Measurements from ENCODE around the gene LYRM1. TPM values are rescaled to one million over a fixed set of nuclear protein-coding genes. Genes with fewer than 3 reads are reported as not detected.

Gene LYRM1
- total and polyA plus RNA-seq, 10 of the 15 experiments (the other 5 are each of a cell fraction or from before 2014, with no cell fraction given): 18.4 to 54.4 (median 38.0) TPM

DNA sequence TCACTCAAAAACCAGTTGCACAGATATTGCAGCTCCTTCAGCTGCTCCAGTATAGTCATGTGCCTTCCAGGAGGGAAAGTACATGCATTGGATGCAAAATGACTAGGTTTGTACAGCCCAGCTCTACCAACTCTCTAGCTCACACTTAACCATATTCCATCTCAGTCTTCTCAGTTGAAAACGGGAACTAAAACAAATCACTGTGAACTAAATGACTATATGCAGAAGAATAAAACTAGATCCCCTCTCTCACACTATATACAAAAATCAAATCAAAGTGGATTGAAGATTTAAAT lies 25.3 kb upstream of the LYRM1 start:
- WGBS (ENCODE audit: insufficient coverage, insufficient replicate concordance, low lambda C conversion rate, missing lambda C conversion rate): 0% methylated on average over 1 of the region's 1 CpG
- intact Hi-C loops (cut with micrococcal nuclease; ENCODE audit: unreplicated experiment): loop anchor here (2.0 kb wide), 1 partner anchor 25 kb away; the partner anchor contains the start of genes DCUN1D3 and LYRM1
- SMC1A ChIA-PET (ENCODE audit: uncharacterized antibody, unreplicated experiment): interaction anchor here (0.9 to 6.3 kb wide), 11 partner anchors 8 to 125 kb away, joined by 3 to 83 read pairs (median 13); partner anchors contain the start of genes DCUN1D3 and LYRM1
- no peak overlapping the region for H3K9ac ChIP-seq (ENCODE audit: control insufficient read depth, insufficient read depth, low read length)
- H2AFZ ChIP-seq (ENCODE audit: control insufficient read depth, low read depth, low read length): no peak overlapping the region
- no peaks in the 10 kb centered on the region for H3K27me3 ChIP-seq (replicated peaks in 1 of 2; ENCODE audit: control insufficient read depth in 2 of 2, insufficient read depth in 2 of 2, low read length in 1 of 2)
- no peaks in the 10 kb centered on the region for H3K36me3 ChIP-seq (ENCODE audit: control insufficient read depth in 2 of 2, insufficient read depth in 2 of 2, low read length in 1 of 2)
- RAD21 ChIA-PET (ENCODE audit: unreplicated experiment): interaction anchor here (0.9 to 3.1 kb wide), 10 partner anchors 10 to 198 kb away, joined by 3 to 48 read pairs (median 5); partner anchors contain the start of genes DCUN1D3 and LYRM1
- no TSS peak for BruUV-seq (replicated peaks)
- in situ Hi-C loops (cut with MboI): no loop called here
- no peaks in the 10 kb centered on the region; the same call in 2 of the 3 replicates for H3K9me3 ChIP-seq (replicated peaks; ENCODE audit: control insufficient read depth, insufficient read depth, low read length)
- peak overlapping the region; percentile 19; the same call in 1 of the 2 replicates for H3K4me3 ChIP-seq
- CTCF ChIA-PET: interaction anchor here (0.9 to 4.0 kb wide), 11 partner anchors 8 to 283 kb away, joined by 3 to 51 read pairs (median 10); partner anchors contain the start of genes DCUN1D3, LDAF1 and LYRM1
- peak overlapping the region; percentile 81 for H3K27ac ChIP-seq (ENCODE audit: control insufficient read depth, insufficient read depth)
- H4K20me1 ChIP-seq (ENCODE audit: control insufficient read depth, insufficient read depth): no peaks in the 10 kb centered on the region
- peak overlapping the region; percentile 75 for H3K4me2 ChIP-seq (ENCODE audit: control insufficient read depth, insufficient read depth)
- peaks cover 18% of the 10 kb centered on the region for H3K79me2 ChIP-seq (ENCODE audit: control insufficient read depth, insufficient read depth, low read length)
- DNase-seq (ENCODE audit: low read depth, low spot score) (no peak), ATAC-seq (peak; percentile 61), FAIRE-seq (no peak)
- POLR2A ChIA-PET: interaction anchor here (1.0 to 3.7 kb wide), 3 partner anchors 10 to 49 kb away, joined by 3 to 44 read pairs (median 27); partner anchors contain the start of genes DCUN1D3 and LYRM1
- H3K4me1 ChIP-seq (ENCODE audit: control insufficient read depth, insufficient read depth, low read length): peaks cover 53% of the 10 kb centered on the region
- TF ChIP-seq BHLHE40 (IDR thresholded peaks at IDR 0.05; ENCODE audit: borderline replicate concordance in 1 of 2, low read depth in 2 of 2, low read length in 1 of 2) (peak; percentile 64 to 65), PRDM15 (CRISPR knock-in tag; IDR thresholded peaks at IDR 0.05) (no peak), MEF2A (IDR thresholded peaks at IDR 0.05; ENCODE audit: insufficient read depth, low read depth, low read length) (0 out of 2 replicates have a peak, but pooled peaks have one; percentile 12), RCOR1 (conservative IDR thresholded peaks at IDR 0.05; ENCODE audit: low read depth, low read length) (no peak), EP300 (IDR thresholded peaks at IDR 0.05; ENCODE audit: borderline replicate concordance in 1 of 2, control insufficient read depth in 1 of 2, low read depth in 2 of 2, low read length in 2 of 2) (peak in 1 of 2 experiments; percentile 39; a peak in 1 of 4 replicates), PKNOX1 (IDR thresholded peaks at IDR 0.05) (no peak), IRF4 (IDR thresholded peaks at IDR 0.05; ENCODE audit: low read depth, low read length) (0 out of 2 replicates have a peak, but pooled peaks have one; percentile 37), BCL11A (IDR thresholded peaks at IDR 0.05; ENCODE audit: low read depth, low read length) (no peak), IKZF2 (IDR thresholded peaks at IDR 0.05) (peak; percentile 49 to 62), HDGF (IDR thresholded peaks at IDR 0.05) (no peak), SUZ12 (IDR thresholded peaks at IDR 0.05; ENCODE audit: unreplicated experiment) (no peak), TBL1XR1 (IDR thresholded peaks at IDR 0.05; ENCODE audit: low read depth, low read length) (no peak), IKZF1 (conservative IDR thresholded peaks at IDR 0.05) (0 out of 2 replicates have a peak, but pooled peaks have one; percentile 10), TCF12 (IDR thresholded peaks at IDR 0.05; ENCODE audit: low read depth, low read length) (0 out of 2 replicates have a peak, but pooled peaks have one; percentile 17), REST (IDR thresholded peaks at IDR 0.05; ENCODE audit: low read depth, low read length) (no peak), EED (IDR thresholded peaks at IDR 0.05; ENCODE audit: low read depth) (peak; percentile 41; the same call in 1 of the 2 replicates)

All from GM12878 (cell line).